Small intestine (tissue), 16 donors: ENCODE measurements around the gene ACTBL2. TPM values are rescaled to one million over a fixed set of nuclear protein-coding genes. Genes with fewer than 3 reads are reported as not detected.
"Not testable (repeated sequence)": the region's sequence is repeated elsewhere in the genome, so short reads cannot be mapped to it uniquely, and the experiment has no call there.

Experiments used
- DNase-seq, 2 donors: peaks; one replicate each; pipeline versions ENCODE4 v3.0.0 to v3.0.0-alpha.2; 2013
- FAIRE-seq: peaks from 2 replicates; lab custom pipeline; 2012; peaks lifted over from hg19 to GRCh38; lab: Jason Lieb, UNC
- H3K27ac ChIP-seq, 3 donors: one replicate each; pipeline ENCODE4 v1.5.1; 2013; ENCODE audit warnings: low read length in 2 of 3, mild to moderate bottlenecking in 2 of 3, control low read depth in 1 of 3, inconsistent platforms in 1 of 3, low read depth in 1 of 3, moderate library complexity in 1 of 3
- H3K27me3 ChIP-seq, 3 donors: one replicate each; pipeline ENCODE4 v1.6.1; 2013; ENCODE audit warnings: low read length in 3 of 3, inconsistent platforms in 1 of 3; ENCODE audit not compliant: control insufficient read depth in 3 of 3, insufficient read depth in 3 of 3
- H3K36me3 ChIP-seq, 3 donors: one replicate each; pipeline ENCODE4 v1.6.1; 2013; ENCODE audit warnings: low read length in 3 of 3, inconsistent platforms in 1 of 3, low read depth in 1 of 3, mild to moderate bottlenecking in 1 of 3, moderate library complexity in 1 of 3; ENCODE audit not compliant: control insufficient read depth in 3 of 3, insufficient read depth in 2 of 3
- H3K4me1 ChIP-seq, 3 donors: one replicate each; pipeline ENCODE4 v1.6.1; 2013; ENCODE audit warnings: low read length in 2 of 3, inconsistent platforms in 1 of 3, low read depth in 1 of 3, mild to moderate bottlenecking in 1 of 3, moderate library complexity in 1 of 3; ENCODE audit not compliant: control insufficient read depth in 3 of 3, insufficient read depth in 2 of 3
- H3K4me3 ChIP-seq, 3 donors: one replicate each; pipeline ENCODE4 v1.5.1; 2013; ENCODE audit warnings: low read length in 3 of 3, control low read depth in 1 of 3, inconsistent platforms in 1 of 3, low read depth in 1 of 3, mild to moderate bottlenecking in 1 of 3, moderate library complexity in 1 of 3
- H3K9me3 ChIP-seq, 2 donors: one replicate each; pipeline ENCODE4 v1.6.1; 2013; ENCODE audit warnings: low read depth in 1 of 2, low read length in 1 of 2; ENCODE audit not compliant: control insufficient read depth in 2 of 2, insufficient read depth in 1 of 2
- WGBS, 3 donors: extraction: QIAGEN DNeasy Blood & Tissue Kit; methylation state at CpG; one replicate each; pipeline ENCODE4 v1.1.7; 2013; 5-methylcytosine and 5-hydroxymethylcytosine counted together
- long read RNA-seq, 10 donors: transcript quantifications; one replicate each; lab custom pipeline, GENCODE V29; 2026
- polyA plus RNA-seq, 4 donors: library from polyadenylated mRNA; stranded (reverse) in 3 of 4; unstranded in 1 of 4; fragments of 200-250 nt in 3 of 4; fragments of 120-200 nt in 1 of 4; gene quantifications; one replicate each; pipeline versions ENCODE4 v1.2.1 to v1.2.3, GENCODE V29; 2013
- donor health status: healthy with polysubstance abuse.
- donor health status: control.
- donor health status: control.
- donor health status: Bipolar disorder and iron deficiency.
- donor health status: healthy.

The ACTBL2 gene
- not detected for polyA plus RNA-seq
- long read RNA-seq, donor 1, result 0 reads
- long read RNA-seq, donor 2, result 0 reads
- long read RNA-seq, donor 3, result 0 reads
- long read RNA-seq, donor 4, result 0 reads
- long read RNA-seq, donor 5, result 0 reads
- long read RNA-seq, donor 6, result 0 reads
- long read RNA-seq, donor 7, result 0 reads
- long read RNA-seq, donor 8, result 0 reads
- long read RNA-seq, donor 9, result 0 reads
- long read RNA-seq, donor 10, result 0 reads

DNA sequence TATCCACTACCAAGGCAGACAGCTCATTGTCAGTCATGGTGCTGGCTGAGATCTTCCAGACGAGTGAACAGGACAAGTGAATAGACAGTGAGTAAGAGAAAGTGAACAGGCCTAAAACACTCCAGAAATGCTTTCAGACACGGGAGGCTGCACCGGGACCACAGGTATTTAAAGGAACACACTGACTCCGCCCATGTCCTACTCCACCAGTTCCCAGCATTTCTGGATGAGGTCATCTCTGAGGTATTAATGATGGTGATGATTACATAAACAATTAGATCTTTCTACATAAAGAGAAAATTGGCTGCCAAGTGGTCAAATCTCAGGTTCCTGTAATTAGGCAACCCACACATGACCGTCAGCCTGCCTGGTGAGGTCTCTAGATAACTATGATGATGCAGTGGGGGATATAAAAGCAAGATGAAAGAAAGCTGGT is at the start of gene ACTBL2:
ACTBL2 (minus strand) TSS at position 141 of the 436 bp plus-strand sequence; CDS start at position 37, 104 bp downstream.
- no peaks in the 10 kb centered on the region for H3K9me3 ChIP-seq
- no peaks in the 10 kb centered on the region for H3K27me3 ChIP-seq
- DNase-seq, result no peak
- no peak for FAIRE-seq
- 75 to 81% (median 76%) methylated on average over 5 of the region's 5 CpGs for WGBS, 3 donors
- no peak within 1 kb of the TSS for H3K27ac ChIP-seq
- H3K4me1 ChIP-seq, result no peaks in the 10 kb centered on the region
- H3K36me3 ChIP-seq, result no peaks in the 10 kb centered on the region
- no peak within 1 kb of the TSS for H3K4me3 ChIP-seq

DNA sequence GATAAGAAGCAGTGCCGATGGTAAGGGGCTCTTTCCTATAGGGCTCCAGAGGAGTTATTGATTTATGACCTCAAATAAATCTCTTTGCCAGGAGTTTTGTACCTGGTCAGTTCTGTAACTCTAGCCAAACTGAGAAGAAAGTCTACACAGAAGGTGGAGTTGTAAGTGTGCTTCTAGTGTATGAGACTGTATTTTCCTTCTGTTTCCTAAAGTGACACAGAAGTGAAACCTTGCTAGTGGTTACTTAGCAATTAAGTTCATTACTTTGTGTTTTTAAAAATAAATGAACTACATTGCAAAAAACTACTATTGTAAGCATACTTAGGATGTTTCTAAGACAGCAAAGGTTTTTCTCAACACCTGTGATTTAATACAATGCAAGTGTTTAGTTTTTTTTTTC is 48.7 kb upstream of the ACTBL2 start:
- no peak for FAIRE-seq
- Histone ChIP-seq H3K9me3 (no peaks in the 10 kb centered on the region), H3K4me3 (no peak overlapping the region), H3K27me3 (no peaks in the 10 kb centered on the region), H3K4me1 (no peaks in the 10 kb centered on the region), H3K27ac (no peak overlapping the region), H3K36me3 (no peaks in the 10 kb centered on the region)
- WGBS, 3 donors, result 15 to 33% (median 28%) methylated on average over 1 of the region's 1 CpG
- DNase-seq, result no peak

DNA sequence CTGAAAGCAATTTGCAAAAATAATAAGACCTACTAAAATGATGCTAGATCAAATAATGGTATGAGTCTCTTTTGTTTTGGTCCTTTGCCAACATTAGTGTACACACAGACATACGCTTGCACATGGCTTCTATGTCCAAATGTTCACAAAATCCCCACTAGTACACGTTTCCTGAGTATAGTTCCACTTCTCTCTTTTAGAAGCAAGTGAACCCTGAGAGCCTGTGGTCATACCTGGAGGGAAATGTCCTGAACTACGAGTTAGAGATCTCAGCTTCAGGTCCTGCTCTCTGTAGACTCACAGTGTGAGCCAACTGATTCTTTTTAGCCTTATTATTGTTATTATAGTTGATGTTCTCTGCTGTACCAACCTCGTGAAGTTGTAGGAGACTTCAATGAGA is 47.3 kb upstream of the ACTBL2 start:
- H3K36me3 ChIP-seq, result no peaks in the 10 kb centered on the region
- H3K9me3 ChIP-seq, result no peaks in the 10 kb centered on the region
- DNase-seq (no peak), FAIRE-seq (no peak)
- WGBS, 3 donors, result 46 to 66% (median 51%) methylated on average over 4 of the region's 4 CpGs
- H3K4me1 ChIP-seq, result no peaks in the 10 kb centered on the region
- no peak overlapping the region for H3K4me3 ChIP-seq
- H3K27ac ChIP-seq, result no peak overlapping the region
- no peaks in the 10 kb centered on the region for H3K27me3 ChIP-seq

DNA sequence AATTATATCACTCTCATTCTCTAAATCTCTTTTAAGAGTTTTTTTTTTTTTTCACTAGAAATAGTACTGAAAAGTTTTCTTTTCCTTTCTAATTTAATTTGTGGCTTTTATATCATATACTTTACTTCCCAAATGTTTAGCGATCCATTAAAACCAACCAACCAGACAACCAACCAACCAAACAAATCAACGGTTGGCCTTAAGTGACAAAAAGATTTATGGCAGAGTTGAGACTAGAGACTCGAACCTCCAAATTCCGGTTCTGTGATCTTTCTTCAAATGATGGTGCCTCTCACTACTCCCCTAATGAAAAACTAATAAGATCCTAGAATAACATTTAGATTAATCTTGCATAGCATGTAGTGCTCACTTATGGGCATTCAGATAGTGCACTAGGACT is 45.3 kb upstream of the ACTBL2 start:
- Histone ChIP-seq H3K9me3 (no peaks in the 10 kb centered on the region), H3K36me3 (no peaks in the 10 kb centered on the region), H3K27ac (no peak overlapping the region), H3K4me3 (no peak overlapping the region), H3K4me1 (no peaks in the 10 kb centered on the region), H3K27me3 (no peaks in the 10 kb centered on the region)
- WGBS, 3 donors, result 62 to 85% (median 83%) methylated on average over 4 of the region's 4 CpGs
- DNase-seq, result no peak
- FAIRE-seq, result no peak

DNA sequence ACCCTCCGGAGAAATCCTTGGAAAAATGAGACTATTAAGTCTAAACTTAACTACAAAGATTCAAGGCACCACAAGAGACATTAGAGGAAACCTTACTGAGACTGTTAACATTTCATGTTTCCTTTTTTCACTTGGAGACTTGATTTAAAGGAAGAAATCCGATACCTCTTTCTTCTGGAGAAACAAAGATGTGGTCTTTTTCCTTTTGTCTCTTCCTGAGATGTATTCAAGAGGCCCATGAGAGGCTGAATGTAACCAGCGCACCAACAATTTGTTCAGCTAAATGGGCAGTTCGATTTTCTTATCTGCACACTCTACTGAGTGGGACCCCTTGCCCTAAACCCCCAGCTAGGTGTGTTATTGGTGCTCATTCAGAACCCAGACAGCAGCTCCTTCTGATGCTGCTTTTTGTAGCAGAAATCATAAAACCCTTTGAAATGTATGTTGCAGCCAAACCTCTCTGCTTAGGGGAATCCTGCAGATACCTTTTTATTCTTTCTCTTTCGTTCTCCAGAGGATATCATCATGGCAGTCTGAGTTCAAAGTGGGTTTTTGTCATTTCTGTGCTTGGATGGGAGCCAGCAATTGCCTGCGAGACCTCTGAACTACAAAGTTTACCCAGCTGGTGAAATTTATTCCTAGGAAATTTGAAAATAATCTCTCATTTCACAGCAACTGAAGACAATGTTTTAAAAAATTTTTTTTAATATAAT is 41.9 kb upstream of the ACTBL2 start:
- FAIRE-seq (no peak), DNase-seq (no peak)
- no peak overlapping the region for H3K27ac ChIP-seq
- H3K9me3 ChIP-seq, result peaks cover 0 to 3% of the 10 kb centered on the region in 2 donors
- no peaks in the 10 kb centered on the region for H3K36me3 ChIP-seq
- no peaks in the 10 kb centered on the region for H3K4me1 ChIP-seq
- WGBS, 3 donors, result 57 to 64% (median 59%) methylated on average over 6 of the region's 6 CpGs
- H3K4me3 ChIP-seq, result no peak overlapping the region
- no peaks in the 10 kb centered on the region for H3K27me3 ChIP-seq

GRCh38 chr5:57522477-57522876 is 39.9 kb upstream of the ACTBL2 start:
- H3K27ac ChIP-seq, H3K4me1 ChIP-seq, FAIRE-seq, H3K4me3 ChIP-seq, DNase-seq, H3K36me3 ChIP-seq, H3K27me3 ChIP-seq, H3K9me3 ChIP-seq: not testable (repeated sequence)
- WGBS, 3 donors, result 90 to 95% (median 91%) methylated on average over 4 of the region's 4 CpGs

- not testable (repeated sequence) for H3K36me3 ChIP-seq, DNase-seq, FAIRE-seq, H3K27me3 ChIP-seq, H3K27ac ChIP-seq, H3K9me3 ChIP-seq, H3K4me1 ChIP-seq, H3K4me3 ChIP-seq
- 92 to 98% (median 95%) methylated on average over 16 to 17 of the region's 17 CpGs for WGBS, 3 donors
Measured at GRCh38 chr5:57518415-57518814, 35.8 kb upstream of the ACTBL2 start.

DNA sequence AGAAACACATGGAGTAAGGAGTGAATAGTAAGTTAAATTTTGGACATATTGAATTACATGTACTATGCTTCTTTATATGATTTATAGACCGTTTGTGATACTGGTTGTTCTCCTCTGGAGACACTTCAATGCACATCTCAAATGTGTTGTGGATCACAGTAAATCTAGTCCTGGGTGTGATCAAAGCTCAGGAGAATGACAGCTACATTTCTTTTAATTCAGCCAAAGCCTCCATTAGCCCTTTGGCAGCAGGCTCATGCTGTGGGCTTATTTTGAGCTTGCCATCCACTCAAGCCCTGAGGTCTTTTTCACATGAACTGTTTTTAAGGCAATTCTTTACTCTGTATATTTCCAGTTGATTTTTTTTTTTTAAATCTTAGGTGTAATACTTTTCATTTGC is 34.6 kb upstream of the ACTBL2 start:
- WGBS, 3 donors, result 61 to 79% (median 71%) methylated on average over 1 of the region's 1 CpG
- FAIRE-seq (no peak), DNase-seq (no peak)
- peaks cover 0 to 2% (median 2%) of the 10 kb centered on the region in 3 donors for H3K27me3 ChIP-seq
- no peak overlapping the region for H3K27ac ChIP-seq
- H3K36me3 ChIP-seq, result no peaks in the 10 kb centered on the region
- H3K4me3 ChIP-seq, result no peak overlapping the region
- H3K9me3 ChIP-seq, result peaks cover 0 to 3% of the 10 kb centered on the region in 2 donors
- no peaks in the 10 kb centered on the region for H3K4me1 ChIP-seq
